ENCODE data around the gene DIP2C.

- TF ChIP-seq CTCF (conservative IDR thresholded peaks at IDR 0.05), result no peak
- no peak for TF ChIP-seq ZFX (IDR thresholded peaks at IDR 0.05)
Measured at GRCh38 chr10:519055-519715, 170.3 kb downstream of the DIP2C start.
